HG03520 (cell line): ENCODE measurements around the gene LEUTX.
"Not testable (repeated sequence)": the region's sequence is repeated elsewhere in the genome, so short reads cannot be mapped to it uniquely, and the experiment has no call there.

Experiments used
- ATAC-seq: cut with Tn5 transposase; IDR thresholded peaks from one replicate; pipeline ENCODE4 v1.9.1; 2021; ENCODE audit warnings: mild to moderate bottlenecking, moderate library complexity; ENCODE audit not compliant: unreplicated experiment

The LEUTX gene

DNA sequence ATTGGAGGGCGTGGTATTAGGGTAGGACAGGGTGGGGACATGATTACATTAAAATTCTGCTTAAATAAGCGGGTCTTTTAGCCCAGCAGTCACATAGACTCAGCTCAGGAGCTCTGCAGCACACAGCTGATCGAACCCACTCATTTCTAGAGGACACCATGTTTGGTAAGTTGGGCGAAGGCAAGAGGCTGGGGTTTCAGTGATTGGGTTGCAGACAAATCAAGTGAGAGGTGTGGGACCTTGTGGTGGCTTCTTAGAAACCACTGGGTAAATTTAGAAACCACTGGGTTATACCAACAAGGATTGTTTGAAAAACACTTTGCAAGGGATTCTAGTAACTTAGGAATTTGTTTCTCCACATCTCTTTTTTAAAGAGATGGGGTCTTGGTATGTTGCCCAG, at the start of gene LEUTX:
Gene LEUTX (plus strand): TSS at position 92 of the 400 bp plus-strand sequence. CDS start 67 bp downstream, at position 159.
- ATAC-seq: no peak

GRCh38 chr19:39729594-39729993, 49.1 kb upstream of the LEUTX start:
- ATAC-seq: no peak

- no peak for ATAC-seq
Observed at GRCh38 chr19:39731685-39732084, 47.0 kb upstream of the LEUTX start.

DNA sequence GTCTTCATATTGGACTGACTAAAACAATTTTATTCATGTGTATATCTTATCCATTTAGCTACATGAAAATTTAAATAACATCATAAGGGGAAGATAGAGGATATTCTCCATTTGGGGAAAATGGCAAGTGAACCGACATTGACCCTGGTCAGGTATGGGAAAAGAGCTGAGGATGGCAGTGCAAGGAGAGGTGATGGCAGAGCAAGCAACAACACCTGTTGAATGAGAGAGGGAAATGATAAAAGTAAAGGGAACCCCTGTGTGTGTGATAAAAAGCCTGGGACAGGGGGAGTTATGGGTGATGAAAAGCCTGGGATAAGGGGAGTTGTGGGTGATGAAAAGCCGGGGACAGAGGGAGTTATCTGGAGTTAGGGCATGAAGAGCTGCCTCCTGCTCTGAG, 44.8 kb upstream of the LEUTX start:
- ATAC-seq: no peak

GRCh38 chr19:39735688-39736087, 43.0 kb upstream of the LEUTX start:
- ATAC-seq: no peak

DNA sequence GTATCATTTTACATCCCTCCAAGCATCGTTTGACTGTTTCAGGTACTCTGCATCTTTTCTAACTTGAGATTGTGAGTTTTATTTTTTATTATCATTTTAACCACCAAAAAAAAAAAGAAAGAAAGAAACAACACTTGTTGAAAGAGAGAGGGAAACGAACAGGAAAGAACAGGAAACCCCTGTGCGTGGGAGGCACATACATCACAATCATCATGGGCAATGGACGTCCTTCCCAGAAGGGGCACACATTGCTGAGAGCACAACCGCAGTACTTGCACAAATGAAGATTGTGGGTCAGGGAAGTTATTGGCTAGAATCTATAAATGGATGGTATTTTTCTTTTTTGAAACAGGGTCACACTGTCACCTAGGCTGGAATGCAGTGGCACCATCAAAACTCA, 42.6 kb upstream of the LEUTX start:
- no peak for ATAC-seq

- no peak for ATAC-seq
Observed at GRCh38 chr19:39737351-39737750, 41.3 kb upstream of the LEUTX start.

DNA sequence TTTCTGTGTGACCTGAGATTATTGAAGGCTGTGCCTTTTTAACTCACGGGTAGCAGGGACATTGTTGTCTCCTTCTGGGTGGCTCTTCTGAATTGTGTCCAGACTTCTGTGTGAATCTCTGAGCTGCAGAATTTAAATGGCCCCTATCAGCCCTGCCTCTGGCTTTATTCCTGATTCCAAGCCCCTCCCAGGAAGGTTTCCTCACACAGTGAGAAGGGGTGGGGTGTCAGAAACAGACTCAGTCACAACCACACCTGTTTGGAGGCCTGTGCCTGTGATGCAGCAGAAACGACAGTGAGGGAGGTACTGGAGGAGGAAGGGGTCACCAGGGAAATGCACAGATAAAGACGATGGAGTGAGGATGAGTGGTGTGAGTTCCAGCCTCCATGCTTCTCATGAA, 40.8 kb upstream of the LEUTX start, which contains the start of gene CLC:
Gene CLC (minus strand): TSS at position 139 of the 400 bp plus-strand sequence. CDS start 77 bp downstream, at position 62.
- ATAC-seq: no peak

GRCh38 chr19:39738814-39739213, 39.8 kb upstream of the LEUTX start:
- ATAC-seq: no peak

DNA sequence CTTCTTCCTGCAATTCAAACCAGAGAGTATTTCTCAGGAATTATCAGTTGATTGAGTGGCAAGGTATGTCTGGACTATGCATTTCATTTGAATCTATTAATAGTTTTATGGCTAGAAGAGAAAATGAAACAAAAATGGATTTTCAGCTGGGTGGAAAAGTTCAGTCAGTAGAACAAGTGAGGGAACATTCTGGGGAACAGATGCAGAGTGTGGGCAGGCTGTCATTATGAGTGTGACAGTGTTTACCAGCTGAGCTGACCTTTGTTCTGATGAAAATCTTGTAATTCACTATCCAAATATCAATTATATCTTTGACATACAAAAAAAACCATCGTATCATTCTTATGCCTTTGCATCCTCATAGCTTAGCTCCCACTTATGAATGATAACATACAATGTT, 38.3 kb upstream of the LEUTX start:
- ATAC-seq: no peak

- ATAC-seq: no peak
Observed at GRCh38 chr19:39745643-39746042, 33.0 kb upstream of the LEUTX start.

DNA sequence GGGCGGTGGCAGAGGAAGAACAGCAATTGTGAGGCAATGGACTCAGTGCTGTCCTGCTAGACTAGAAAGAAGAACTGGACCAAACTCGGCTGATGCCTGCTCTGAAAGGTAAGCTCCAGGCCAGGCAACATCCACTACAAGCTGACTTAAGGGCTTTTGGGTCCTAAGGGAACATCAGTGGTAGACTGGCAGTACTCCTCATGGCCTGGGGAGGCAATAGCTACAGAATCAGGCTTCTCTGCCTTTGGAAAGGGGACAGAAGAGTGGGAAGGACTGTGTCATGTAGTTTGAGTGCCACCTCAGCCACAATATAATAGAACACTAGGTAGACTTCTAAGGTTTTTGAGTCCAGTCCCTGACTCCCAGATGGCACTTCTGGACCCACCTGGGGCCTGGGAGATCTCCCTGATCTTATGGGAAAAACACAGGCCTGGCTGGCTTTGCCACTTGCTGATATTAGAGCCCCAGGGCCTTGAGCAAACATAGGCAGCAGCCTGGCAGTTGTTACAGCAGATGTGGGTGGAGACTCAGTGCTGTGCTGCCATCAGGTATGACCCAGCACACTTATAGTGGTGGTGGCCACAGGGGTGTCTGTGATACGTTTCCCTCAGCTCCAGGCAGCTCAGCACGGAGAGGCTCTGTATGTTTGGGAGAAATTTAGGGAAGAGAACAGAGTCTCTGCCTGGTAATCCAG, 31.7 kb upstream of the LEUTX start:
- ATAC-seq: no peak

- ATAC-seq: no peak
Observed at GRCh38 chr19:39749981-39750380, 28.7 kb upstream of the LEUTX start.

DNA sequence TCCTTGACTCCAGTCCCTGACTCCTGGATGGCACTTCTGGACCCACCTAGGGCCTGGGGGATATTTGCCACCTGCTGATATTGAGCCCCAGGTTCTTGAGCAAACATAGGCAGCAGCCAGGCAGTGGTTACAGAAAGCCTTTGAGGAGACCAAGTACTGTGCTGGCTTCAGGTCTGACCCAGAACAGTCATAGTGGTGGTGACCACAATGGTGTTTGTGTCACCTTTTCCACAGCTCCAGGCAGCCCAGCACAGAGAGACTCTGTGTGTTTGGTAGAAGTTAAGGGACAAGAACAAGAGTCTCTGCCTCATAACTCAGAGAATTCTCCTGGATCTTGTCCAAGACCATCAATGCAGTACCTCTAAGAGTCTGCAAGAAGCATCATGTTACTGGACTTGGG, 26.3 kb upstream of the LEUTX start:
- ATAC-seq: no peak

- ATAC-seq: no peak
Observed at GRCh38 chr19:39752795-39753194, 25.9 kb upstream of the LEUTX start.

GRCh38 chr19:39754544-39754943, 24.1 kb upstream of the LEUTX start:
- no peak for ATAC-seq

DNA sequence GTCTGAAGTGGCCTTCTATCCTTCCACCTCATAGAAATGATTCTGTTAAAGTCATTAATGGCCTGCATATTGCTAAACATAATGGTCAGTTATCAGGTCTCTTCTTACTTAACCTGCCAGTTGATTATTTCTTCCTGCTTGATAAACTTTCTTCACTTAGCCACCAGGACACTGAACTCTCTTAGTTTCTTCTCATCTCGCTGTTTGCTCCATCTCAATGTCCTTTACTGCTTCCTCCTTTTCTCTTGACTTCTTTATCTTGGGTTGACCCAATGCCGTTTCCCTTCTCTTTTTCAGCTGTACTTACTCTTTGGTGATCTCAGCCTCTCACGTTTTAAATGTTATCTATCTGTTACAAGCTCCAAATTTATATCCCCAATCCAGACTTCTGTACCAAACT, 23.7 kb upstream of the LEUTX start:
- ATAC-seq: no peak

- ATAC-seq: no peak
Observed at GRCh38 chr19:39759457-39760184, 19.0 kb upstream of the LEUTX start.

DNA sequence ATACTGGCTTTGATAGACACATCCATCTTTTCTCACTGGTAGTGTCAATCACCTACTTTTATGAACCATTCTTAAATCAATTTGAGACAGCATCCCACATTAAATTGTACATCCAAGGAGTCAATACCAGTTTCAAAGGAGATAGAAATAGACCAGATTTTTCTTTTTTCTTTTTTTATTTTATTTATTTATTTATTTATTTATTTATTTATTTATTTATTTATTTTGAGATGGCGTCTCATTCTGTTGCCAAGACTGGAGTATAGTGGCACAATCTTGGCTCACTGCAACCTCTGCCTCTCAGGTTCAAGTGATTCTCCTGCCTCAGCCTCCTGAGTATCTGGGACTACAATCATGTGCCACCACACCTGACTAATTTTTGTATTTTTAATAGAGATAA, 16.8 kb upstream of the LEUTX start:
- not testable (repeated sequence) for ATAC-seq

DNA sequence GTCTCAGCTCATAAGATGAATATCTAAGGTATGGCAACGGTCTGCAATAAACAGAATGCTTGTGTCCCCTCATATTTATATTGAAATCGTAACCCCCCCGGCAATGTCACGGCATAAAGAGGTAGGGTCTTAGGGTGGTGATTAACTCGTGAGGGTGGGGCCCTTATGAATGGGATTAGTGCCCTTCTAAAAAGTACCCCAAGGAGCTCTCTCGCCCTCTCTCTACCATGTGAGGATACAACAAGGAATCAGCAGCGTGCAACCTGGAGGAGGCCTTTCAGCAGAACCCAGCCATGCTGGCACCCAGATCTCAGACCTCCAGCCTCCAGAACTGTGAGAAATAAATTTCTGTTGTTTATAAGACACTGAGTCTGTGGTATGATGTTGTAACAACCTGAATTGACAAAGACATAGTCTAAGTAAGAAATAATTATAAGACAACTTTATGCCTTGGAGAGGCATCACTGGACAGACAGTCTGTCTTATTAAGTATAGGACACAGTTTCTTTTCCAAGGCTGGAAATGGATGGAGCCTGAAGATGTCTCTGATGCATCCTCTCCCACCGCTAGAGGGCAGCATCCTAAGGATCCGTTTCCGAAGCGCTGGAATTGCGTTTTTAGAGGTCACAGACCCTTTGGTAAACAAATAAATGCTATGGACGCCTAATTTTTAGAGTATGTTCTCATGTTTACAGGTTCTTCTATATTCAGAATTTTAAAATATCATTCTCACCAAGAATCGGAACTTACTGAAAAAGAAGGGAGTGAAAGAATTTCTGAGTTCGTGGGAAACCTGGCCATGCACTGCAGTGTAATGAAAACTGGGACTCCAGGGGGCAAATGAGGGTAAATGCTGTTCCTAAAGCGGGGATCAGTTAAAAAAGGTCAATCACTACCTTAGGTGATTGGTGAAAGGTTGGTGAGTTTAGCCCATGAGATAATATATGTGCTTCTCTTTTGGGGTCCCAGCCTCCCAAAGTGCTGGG, 13.3 kb upstream of the LEUTX start:
- no peak for ATAC-seq

DNA sequence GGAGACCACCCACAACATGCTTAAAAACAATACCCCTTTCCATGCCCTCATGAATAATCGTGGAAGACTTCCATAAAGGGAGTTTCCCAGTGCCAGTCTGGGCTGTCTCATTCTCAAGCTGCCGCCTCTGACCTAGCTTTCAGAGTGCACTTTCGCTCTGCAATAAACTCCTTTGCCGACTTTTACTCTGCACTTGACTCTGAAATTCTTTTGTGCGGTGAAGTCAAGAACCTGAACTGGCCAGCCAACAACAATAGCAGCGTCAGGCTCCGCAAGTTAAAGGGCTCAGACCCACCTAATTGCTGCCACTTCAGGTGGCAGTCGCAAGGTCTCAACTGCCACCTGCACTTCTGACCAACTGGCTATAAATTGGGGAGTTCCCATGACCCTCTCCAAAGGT, 10.3 kb upstream of the LEUTX start:
- no peak for ATAC-seq
